AG04449 (cell line): Measurements from ENCODE around the gene ENPEP.

ENCODE experiments used
- CTCF ChIA-PET: fragments of 350-600 bp; formaldehyde crosslinking; extraction: SDS; loops from one replicate; lab custom pipeline; 2021; ENCODE audit warnings: antibody characterized with exemption; lab: Yijun Ruan, JAX
- POLR2A ChIA-PET: fragments of 400-600, 350-600 bp; formaldehyde crosslinking; extraction: SDS; loops from one replicate; lab custom pipeline; 2020; ENCODE audit warnings: antibody characterized with exemption, inconsistent platforms; lab: Yijun Ruan, JAX
- DNase-seq: peaks from one replicate; pipeline ENCODE4 v3.0.0-alpha.2; 2010; ENCODE audit warnings: low read depth, low spot score
- H3K4me3 ChIP-seq: 2 replicates; pipeline ENCODE4 v1.5.1; 2011; ENCODE audit warnings: low read depth, mild to moderate bottlenecking, control low read depth, low read length
- CTCF ChIP-seq: IDR thresholded peaks from one replicate; pipeline ENCODE4 v1.5.1; 2011; ENCODE audit warnings: mild to moderate bottlenecking, moderate library complexity, low read length, control low read depth, inconsistent platforms; ENCODE audit not compliant: insufficient read depth; ENCODE audit errors: missing control alignments

ENPEP gene

GRCh38 chr4:110510955-110511544 is 35.1 kb downstream of the ENPEP start:
- peak; percentile 39 for TF ChIP-seq CTCF
- peak; percentile 19 for DNase-seq
- POLR2A ChIA-PET, result no interaction called here
- CTCF ChIA-PET, result interaction anchor here (0.7 to 17.5 kb wide), 39 partner anchors 9 to 1085 kb away, joined by 3 to 1033 read pairs (median 4); no protein-coding TSS in a partner anchor
- H3K4me3 ChIP-seq, result no peak overlapping the region

DNA sequence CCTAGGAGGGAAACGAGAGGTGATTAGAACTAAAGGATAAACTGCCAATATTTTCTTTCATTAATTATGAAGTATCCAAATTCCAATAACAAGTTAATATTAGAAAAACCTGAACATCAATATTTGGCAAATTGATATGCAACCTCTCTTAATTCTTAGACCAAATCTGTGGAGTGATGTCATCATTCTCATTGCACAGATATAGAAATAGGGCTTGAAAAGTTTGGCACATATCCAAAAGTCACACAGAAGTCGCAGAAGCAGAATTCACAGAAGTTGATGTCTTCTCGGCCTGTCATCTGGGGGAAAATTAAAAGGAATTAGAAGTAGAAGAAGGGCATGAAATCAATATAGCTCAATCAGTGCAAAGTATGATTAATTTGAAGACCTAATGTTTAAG is 36.9 kb downstream of the ENPEP start:
- no peak for DNase-seq
- H3K4me3 ChIP-seq, result no peak overlapping the region
- CTCF ChIA-PET, result interaction anchor here (1.0 to 17.5 kb wide), 16 partner anchors 9 to 523 kb away, joined by 3 to 1033 read pairs (median 4); no protein-coding TSS in a partner anchor
- no peak for TF ChIP-seq CTCF
- POLR2A ChIA-PET, result no interaction called here

GRCh38 chr4:110514889-110515479 is 39.0 kb downstream of the ENPEP start:
- CTCF ChIA-PET, result interaction anchor here (0.6 to 17.5 kb wide), 25 partner anchors 10 to 1516 kb away, joined by 3 to 1033 read pairs (median 4); no protein-coding TSS in a partner anchor
- POLR2A ChIA-PET, result no interaction called here
- DNase-seq, result no peak
- no peak for TF ChIP-seq CTCF
- no peak overlapping the region for H3K4me3 ChIP-seq

DNA sequence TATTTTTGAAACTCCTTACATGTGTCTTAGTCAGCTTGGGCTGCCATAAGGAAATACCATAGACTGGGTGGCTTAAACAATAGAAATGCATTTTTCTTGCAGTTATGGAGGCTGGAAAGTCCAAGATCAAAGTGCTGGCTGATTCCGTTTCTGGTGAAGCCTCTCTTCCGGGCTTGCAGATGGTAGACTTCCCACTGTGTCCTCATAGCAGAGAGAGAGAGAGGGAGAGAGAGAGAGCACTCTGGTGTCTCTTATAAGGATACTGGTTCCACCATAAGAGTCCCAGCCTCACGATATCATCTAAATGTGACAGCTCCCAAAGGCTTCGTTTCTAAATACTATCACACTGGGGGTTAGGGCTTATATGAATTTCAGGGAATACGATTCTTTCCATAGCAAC is 39.7 kb downstream of the ENPEP start:
- no peak for TF ChIP-seq CTCF
- CTCF ChIA-PET, result interaction anchor here (0.5 to 17.5 kb wide), 25 partner anchors 9 to 694 kb away, joined by 3 to 1033 read pairs (median 6); no protein-coding TSS in a partner anchor
- no peak for DNase-seq
- POLR2A ChIA-PET, result no interaction called here
- H3K4me3 ChIP-seq, result no peak overlapping the region

- CTCF ChIA-PET, result interaction anchor here (0.7 to 17.5 kb wide), 33 partner anchors 8 to 535 kb away, joined by 3 to 1033 read pairs (median 5); no protein-coding TSS in a partner anchor
- H3K4me3 ChIP-seq, result peak overlapping the region; percentile 43
- no peak for DNase-seq
- POLR2A ChIA-PET, result no interaction called here
- peak; percentile 74 for TF ChIP-seq CTCF
Observed at GRCh38 chr4:110516106-110516922, 40.4 kb downstream of the ENPEP start.

DNA sequence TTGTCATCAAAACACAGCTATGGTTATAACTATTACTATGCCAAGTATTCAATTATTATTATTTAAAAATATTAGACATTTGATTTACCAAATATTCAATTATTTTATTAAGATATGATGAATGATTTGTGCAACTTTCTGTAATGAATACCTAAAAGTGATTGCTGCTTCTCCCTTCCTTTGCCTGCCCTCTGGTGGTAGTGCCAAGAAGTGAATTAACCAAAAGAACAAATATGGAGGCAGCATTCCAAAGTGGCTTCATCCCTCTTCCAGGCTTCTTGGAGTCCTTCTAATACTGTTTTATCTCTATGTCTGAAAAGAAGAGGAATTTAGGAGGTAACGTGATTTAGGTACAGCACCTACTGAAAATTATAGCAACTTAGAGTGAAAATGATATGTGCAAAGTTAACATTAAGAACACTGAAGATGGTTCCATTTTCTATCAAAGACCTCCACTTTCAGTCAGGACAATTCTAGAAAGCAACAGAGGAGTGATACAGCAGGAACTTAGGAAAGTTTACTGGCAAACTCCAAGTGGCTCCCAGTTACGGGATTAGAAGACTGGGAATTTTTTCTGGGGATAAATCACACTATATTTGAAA is 43.0 kb downstream of the ENPEP start:
- no peak for DNase-seq
- peak; percentile 60 for TF ChIP-seq CTCF
- ChIA-PET POLR2A (no interaction called here), CTCF (interaction anchor here (0.6 to 17.5 kb wide), 24 partner anchors 10 to 531 kb away, joined by 3 to 1033 read pairs (median 6); no protein-coding TSS in a partner anchor)
- H3K4me3 ChIP-seq, result no peak overlapping the region
